H1 (cell line): ENCODE data around the gene CTIF. TPM values are rescaled to one million over a fixed set of nuclear protein-coding genes. Genes with fewer than 3 reads are reported as not detected.

Source experiments
- CTCF ChIA-PET: fragments of 300-600 bp; sonication (Branson Sonifier 250); formaldehyde crosslinking; loops from one replicate; lab custom pipeline; 2021; ENCODE audit not compliant: partially characterized antibody; lab: Charles Lee
- POLR2A ChIA-PET: fragments of 300-600 bp; sonication (Branson Sonifier 250); formaldehyde crosslinking; loops from one replicate; lab custom pipeline; 2021; ENCODE audit warnings: inconsistent platforms; ENCODE audit not compliant: partially characterized antibody; lab: Charles Lee
- DNase-seq, 2 experiments: peaks; one replicate each; pipeline versions ENCODE4 v3.0.0 to v3.0.0-alpha.2; 2010 to 2022; ENCODE audit warnings: low spot score in 2 of 2, low read depth in 1 of 2, mixed read lengths in 1 of 2
- FAIRE-seq: peaks from 2 replicates; lab custom pipeline; 2011; peaks lifted over from hg19 to GRCh38; lab: Jason Lieb, UNC
- H2AFZ ChIP-seq: 2 replicates; pipeline ENCODE4 v1.8.1; 2012; ENCODE audit warnings: low read length, inconsistent platforms
- H2AK5ac ChIP-seq: 2 replicates; pipeline ENCODE4 v1.6.1; 2013; ENCODE audit warnings: low read depth, low read length
- H2BK120ac ChIP-seq: replicated peaks from 2 replicates; pipeline ENCODE3; 2013; ENCODE audit warnings: low read depth, low read length, inconsistent platforms
- H2BK12ac ChIP-seq: 2 replicates; pipeline ENCODE4 v1.6.1; 2013; ENCODE audit warnings: low read depth, low read length
- H2BK15ac ChIP-seq: 2 replicates; pipeline ENCODE4 v1.6.1; 2013; ENCODE audit warnings: low read length
- H2BK20ac ChIP-seq: 2 replicates; pipeline ENCODE4 v1.6.1; 2013; ENCODE audit warnings: low read length
- H2BK5ac ChIP-seq: 2 replicates; pipeline ENCODE4 v1.6.1; 2013; ENCODE audit warnings: low read depth, low read length
- H3K14ac ChIP-seq: 2 replicates; pipeline ENCODE4 v1.6.1; 2013; ENCODE audit warnings: inconsistent platforms; ENCODE audit not compliant: insufficient read length
- H3K18ac ChIP-seq: 2 replicates; pipeline ENCODE4 v1.6.1; 2013; ENCODE audit warnings: low read length; ENCODE audit errors: extremely low read depth
- H3K23ac ChIP-seq: 2 replicates; pipeline ENCODE4 v1.6.1; 2013; ENCODE audit warnings: inconsistent platforms; ENCODE audit not compliant: insufficient read length
- H3K23me2 ChIP-seq: 2 replicates; pipeline ENCODE4 v1.6.1; 2013; ENCODE audit warnings: low read depth, low read length
- H3K27ac ChIP-seq: 2 replicates; pipeline ENCODE4 v1.6.1; 2011; ENCODE audit warnings: low read depth, low read length, inconsistent platforms
- H3K27me3 ChIP-seq, 4 experiments: replicated peaks in 1 of 4; 1 replicate in 1 of 4; 2 replicates in 3 of 4; pipeline versions ENCODE4 v1.6.1 to v1.8.1; 2011 to 2013; ENCODE audit warnings: low read length in 3 of 4, mild to moderate bottlenecking in 3 of 4, inconsistent platforms in 2 of 4, mixed read lengths in 2 of 4, moderate library complexity in 1 of 4; ENCODE audit not compliant: control insufficient read depth in 3 of 4, insufficient read depth in 3 of 4; ENCODE audit errors: extremely low read depth in 1 of 4
- H3K36me3 ChIP-seq, 4 experiments: 2 replicates each; pipeline versions ENCODE4 v1.6.1 to v1.8.1; 2011 to 2013; ENCODE audit warnings: mild to moderate bottlenecking in 4 of 4, low read length in 3 of 4, moderate library complexity in 2 of 4, control low read depth in 1 of 4, inconsistent platforms in 1 of 4; ENCODE audit not compliant: insufficient read depth in 4 of 4, control insufficient read depth in 2 of 4
- H3K4ac ChIP-seq: replicated peaks from 2 replicates; pipeline ENCODE3; 2013; ENCODE audit warnings: low read length, low read depth, mixed read lengths, inconsistent platforms; ENCODE audit not compliant: insufficient read length
- H3K4me1 ChIP-seq, 4 experiments: replicated peaks in 1 of 4; 1 replicate in 1 of 4; 2 replicates in 3 of 4; pipeline versions ENCODE4 v1.6.1 to v1.8.1; 2011 to 2013; ENCODE audit warnings: low read length in 3 of 4, inconsistent platforms in 2 of 4, mixed read lengths in 1 of 4; ENCODE audit not compliant: insufficient read depth in 4 of 4, control insufficient read depth in 3 of 4
- H3K4me2 ChIP-seq, 2 experiments: 2 replicates each; pipeline versions ENCODE4 v1.6.1 to v1.8.1; 2011 to 2013; ENCODE audit warnings: low read depth in 2 of 2, low read length in 2 of 2, control low read depth in 1 of 2, inconsistent platforms in 1 of 2, mild to moderate bottlenecking in 1 of 2; ENCODE audit not compliant: insufficient read depth in 1 of 2
- H3K4me3 ChIP-seq, 4 experiments: fragments of 200-600, 300-600 bp in 1 of 4; sonication (generic), shearing (Covaris generic), sonication (Bioruptor Twin) in 1 of 4; 2 replicates each; pipeline versions ENCODE4 v1.5.1 to v1.8.1; 2011 to 2016; ENCODE audit warnings: low read length in 4 of 4, low read depth in 3 of 4, control low read depth in 2 of 4, inconsistent platforms in 2 of 4, mild to moderate bottlenecking in 2 of 4, mixed read lengths in 1 of 4, moderate library complexity in 1 of 4; ENCODE audit not compliant: insufficient read depth in 2 of 4; ENCODE audit errors: extremely low read depth in 1 of 4
- H3K56ac ChIP-seq: replicated peaks from 2 replicates; pipeline ENCODE3; 2013; ENCODE audit warnings: low read depth, mild to moderate bottlenecking, mixed read lengths, low read length, inconsistent platforms; ENCODE audit not compliant: insufficient read length
- H3K79me1 ChIP-seq: 2 replicates; pipeline ENCODE4 v1.6.1; 2013; ENCODE audit warnings: low read depth, low read length, control low read depth
- H3K79me2 ChIP-seq, 2 experiments: 2 replicates each; pipeline versions ENCODE4 v1.6.1 to v1.8.1; 2012 to 2013; ENCODE audit warnings: low read length in 2 of 2, mild to moderate bottlenecking in 2 of 2, inconsistent platforms in 1 of 2; ENCODE audit not compliant: insufficient read depth in 2 of 2, control insufficient read depth in 1 of 2
- H3K9ac ChIP-seq, 4 experiments: replicated peaks in 1 of 4; 1 replicate in 1 of 4; 2 replicates in 3 of 4; pipeline versions ENCODE4 v1.6.1 to v1.8.1; 2011 to 2013; ENCODE audit warnings: low read depth in 3 of 4, low read length in 3 of 4, control low read depth in 2 of 4, mild to moderate bottlenecking in 2 of 4, moderate library complexity in 2 of 4, inconsistent platforms in 1 of 4; ENCODE audit errors: extremely low read depth in 1 of 4
- H3K9me3 ChIP-seq, 2 experiments: 2 replicates each; pipeline versions ENCODE4 v1.6.1 to v1.8.1; 2012 to 2013; ENCODE audit warnings: mild to moderate bottlenecking in 2 of 2, moderate library complexity in 2 of 2, control low read depth in 1 of 2, inconsistent platforms in 1 of 2, low read depth in 1 of 2, low read length in 1 of 2, mixed read lengths in 1 of 2; ENCODE audit not compliant: insufficient read depth in 2 of 2
- H4K20me1 ChIP-seq, 2 experiments: replicated peaks in 1 of 2; 2 replicates each; pipeline versions ENCODE3 to v1.8.1; 2011 to 2013; ENCODE audit warnings: inconsistent platforms in 2 of 2, low read length in 2 of 2, mild to moderate bottlenecking in 1 of 2; ENCODE audit not compliant: insufficient read depth in 2 of 2, control insufficient read depth in 1 of 2
- H4K5ac ChIP-seq: 2 replicates; pipeline ENCODE4 v1.6.1; 2013; ENCODE audit warnings: low read length, low read depth, mixed read lengths, inconsistent platforms; ENCODE audit not compliant: insufficient read length
- H4K8ac ChIP-seq: 2 replicates; pipeline ENCODE4 v1.8.0; 2013; ENCODE audit warnings: mild to moderate bottlenecking, moderate library complexity, low read length, inconsistent platforms; ENCODE audit not compliant: insufficient read depth; ENCODE audit errors: extremely low read depth
- H4K91ac ChIP-seq: replicated peaks from 2 replicates; pipeline ENCODE3; 2013; ENCODE audit warnings: low read length, mixed read lengths, inconsistent platforms; ENCODE audit not compliant: insufficient read length
- ASH2L ChIP-seq: fragments of 200-600, 300-600 bp; sonication (generic); IDR thresholded peaks from one replicate; pipeline ENCODE4 v1.7.1; 2017; ENCODE audit warnings: low read length
- BRCA1 ChIP-seq: IDR thresholded peaks from 2 replicates; pipeline ENCODE4 v1.6.1; 2012; ENCODE audit warnings: low read depth, low read length, improper control_type of control experiment
- CEBPB ChIP-seq: IDR thresholded peaks from 2 replicates; pipeline ENCODE4 v1.6.1; 2012; ENCODE audit warnings: low read depth, low read length
- FOSL1 ChIP-seq: IDR thresholded peaks from 2 replicates; pipeline ENCODE4 v1.6.1; 2011; ENCODE audit warnings: mild to moderate bottlenecking, low read depth, low read length, moderate library complexity; ENCODE audit not compliant: insufficient read depth
- JUN ChIP-seq: IDR thresholded peaks from 2 replicates; pipeline ENCODE4 v1.6.1; 2011; ENCODE audit warnings: low read depth, mild to moderate bottlenecking, improper control_type of control experiment, low read length
- RBBP5 ChIP-seq: IDR thresholded peaks from 2 replicates; pipeline ENCODE4 v1.7.1; 2012; ENCODE audit warnings: low read depth, mild to moderate bottlenecking, inconsistent platforms, low read length, moderate library complexity, borderline replicate concordance
- RNF2 ChIP-seq: fragments of 200-900, 300-1000 bp; sonication (generic); IDR thresholded peaks from 2 replicates; pipeline ENCODE4 v1.7.1; 2016; ENCODE audit warnings: borderline replicate concordance, low read depth, mild to moderate bottlenecking, antibody characterized with exemption, low read length; ENCODE audit not compliant: poor library complexity, severe bottlenecking; ENCODE audit errors: missing control alignments
- RXRA ChIP-seq: IDR thresholded peaks from 2 replicates; pipeline ENCODE4 v1.6.1; 2011; ENCODE audit warnings: low read depth, mild to moderate bottlenecking, low read length, moderate library complexity; ENCODE audit not compliant: insufficient read depth
- SIN3A ChIP-seq, 2 experiments: IDR thresholded peaks in 1 of 2; conservative IDR thresholded peaks in 1 of 2; 2 replicates each; pipeline ENCODE4 v1.6.1; 2011 to 2012; ENCODE audit warnings: low read length in 2 of 2, improper control_type of control experiment in 1 of 2, low read depth in 1 of 2, mild to moderate bottlenecking in 1 of 2
- SIRT6 ChIP-seq: IDR thresholded peaks from one replicate; pipeline ENCODE4 v1.7.1; 2012; ENCODE audit warnings: low read length, inconsistent platforms
- SIX5 ChIP-seq: IDR thresholded peaks from 2 replicates; pipeline ENCODE4 v1.6.1; 2011; ENCODE audit warnings: mild to moderate bottlenecking, low read depth, low read length
- SP4 ChIP-seq: IDR thresholded peaks from 2 replicates; pipeline ENCODE4 v1.6.1; 2012; ENCODE audit warnings: low read length, inconsistent platforms
- TCF12 ChIP-seq: IDR thresholded peaks from 2 replicates; pipeline ENCODE4 v1.6.1; 2011; ENCODE audit warnings: low read depth, mild to moderate bottlenecking, low read length
- YY1 ChIP-seq: IDR thresholded peaks from 2 replicates; pipeline ENCODE4 v1.6.1; 2011; ENCODE audit warnings: low read depth, mild to moderate bottlenecking, low read length
- WGBS, 2 experiments: shearing (Covaris generic) in 1 of 2; methylation state at CpG; one replicate each; pipeline versions ENCODE4 v1.1.6 to v1.1.7; 2013 to 2015; ENCODE audit warnings: low lambda C conversion rate in 2 of 2, mixed read lengths in 2 of 2, inconsistent platforms in 1 of 2, low coverage in 1 of 2, missing lambda C conversion rate in 1 of 2; ENCODE audit not compliant: insufficient replicate concordance in 2 of 2, insufficient coverage in 1 of 2, insufficient read length in 1 of 2; ENCODE audit errors: extremely low coverage in 1 of 2, missing lambda C conversion rate in 1 of 2; 5-methylcytosine and 5-hydroxymethylcytosine counted together
- polyA plus RNA-seq, 7 experiments: library from polyadenylated mRNA; depleted of rRNA in 3 of 7; stranded (reverse) in 5 of 7; unstranded in 2 of 7; fragments of >200 nt in 5 of 7; fragments of 200-250 nt in 2 of 7; gene quantifications; 1 replicate in 5 of 7; 2 replicates in 1 of 7; 4 replicates in 1 of 7; pipeline versions ENCODE4 v1.2.1 to v1.2.3, GENCODE V29; 2011 to 2013; ENCODE audit warnings: missing spikeins in 2 of 7, mixed read lengths in 2 of 7
- total RNA-seq: library from RNA; stranded (reverse); fragmentation: NEBNext Ultra II Directional; extraction: Animal tissue kit (Norgen Biotek cat#: 25700); gene quantifications from 2 replicates; pipeline ENCODE4 v1.2.1, GENCODE V29; 2021
- TF ChIP-seq, protein P1 (sequence below): IDR thresholded peaks from 2 replicates; pipeline ENCODE4 v1.6.1; 2012; ENCODE audit warnings: inconsistent platforms

Gene CTIF
- total and polyA plus RNA-seq, 2 of the 8 experiments (the other 6 are each of a cell fraction or from before 2014, with no cell fraction given), result 9.0 to 17.8 TPM

GRCh38 chr18:48705531-48705930 is 166.7 kb downstream of the CTIF start:
- no peak overlapping the region for H4K8ac ChIP-seq
- no peak overlapping the region for H3K23ac ChIP-seq
- DNase-seq (no peak), FAIRE-seq (no peak)
- no peak overlapping the region for H3K9ac ChIP-seq
- H2BK20ac ChIP-seq, result no peak overlapping the region
- no peak overlapping the region for H3K14ac ChIP-seq
- no peak overlapping the region for H3K4me2 ChIP-seq
- no peaks in the 10 kb centered on the region for H4K20me1 ChIP-seq
- H3K18ac ChIP-seq, result no peak overlapping the region
- H3K56ac ChIP-seq, result no peak overlapping the region
- H3K4ac ChIP-seq, result no peak overlapping the region
- no peak overlapping the region for H2BK120ac ChIP-seq
- no peaks in the 10 kb centered on the region for H3K23me2 ChIP-seq
- H3K4me1 ChIP-seq, result peaks cover 0 to 9% (median 2%) of the 10 kb centered on the region in 4 experiments; a peak in 2 of 7 replicates
- H4K91ac ChIP-seq, result no peak overlapping the region
- no peak overlapping the region for H2BK12ac ChIP-seq
- H3K27me3 ChIP-seq, result no peaks in the 10 kb centered on the region
- H3K9me3 ChIP-seq, result no peaks in the 10 kb centered on the region
- H2BK5ac ChIP-seq, result no peak overlapping the region
- no peak overlapping the region for H3K27ac ChIP-seq
- ChIA-PET CTCF (interaction anchor here (1.0 to 1.4 kb wide), 2 partner anchors 21 to 171 kb away, joined by 3 to 4 read pairs; no protein-coding TSS in a partner anchor), POLR2A (no interaction called here)
- H3K79me2 ChIP-seq, result no peaks in the 10 kb centered on the region
- no peak overlapping the region for H4K5ac ChIP-seq
- no peaks in the 10 kb centered on the region; the same call in 1 of the 2 replicates for H3K79me1 ChIP-seq
- H3K4me3 ChIP-seq, result no peak overlapping the region
- no peak overlapping the region for H2BK15ac ChIP-seq
- no peak overlapping the region for H2AK5ac ChIP-seq
- 92% methylated on average over 8 of the region's 11 CpGs; no CpG with 5 or more reads in 1 of the 2 experiments for WGBS, 2 experiments
- H2AFZ ChIP-seq, result no peak overlapping the region
- no peaks in the 10 kb centered on the region for H3K36me3 ChIP-seq
- no peak for TF ChIP-seq JUN
- no peak for TF ChIP-seq FOSL1
- TF ChIP-seq ASH2L, result no peak
- no peak for TF ChIP-seq RBBP5
- no peak for TF ChIP-seq YY1
- no peak for TF ChIP-seq SP4
- TF ChIP-seq RXRA, result no peak
- TF ChIP-seq RNF2, result no peak
- TF ChIP-seq SIX5, result no peak
- no peak for TF ChIP-seq SIN3A (conservative IDR thresholded peaks at IDR 0.05 in 1 of 2, IDR thresholded peaks at IDR 0.05 in 1 of 2; ENCODE audit: low read depth in 1 of 2, low read length in 2 of 2)
- no peak for TF ChIP-seq TCF12
- TF ChIP-seq, protein P1, sequence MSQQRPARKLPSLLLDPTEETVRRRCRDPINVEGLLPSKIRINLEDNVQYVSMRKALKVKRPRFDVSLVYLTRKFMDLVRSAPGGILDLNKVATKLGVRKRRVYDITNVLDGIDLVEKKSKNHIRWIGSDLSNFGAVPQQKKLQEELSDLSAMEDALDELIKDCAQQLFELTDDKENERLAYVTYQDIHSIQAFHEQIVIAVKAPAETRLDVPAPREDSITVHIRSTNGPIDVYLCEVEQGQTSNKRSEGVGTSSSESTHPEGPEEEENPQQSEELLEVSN, result no peak
- TF ChIP-seq SIRT6, result no peak
- TF ChIP-seq BRCA1, result no peak
- TF ChIP-seq CEBPB, result no peak
